Measurements from ENCODE around the gene ITPRID2. TPM values are rescaled to one million over a fixed set of nuclear protein-coding genes. Genes with fewer than 3 reads are reported as not detected.

ITPRID2 gene
- total and polyA plus RNA-seq, 2 of the 8 experiments (the other 6 are each of a cell fraction or from before 2014, with no cell fraction given), result 1.9 to 12.6 TPM

DNA sequence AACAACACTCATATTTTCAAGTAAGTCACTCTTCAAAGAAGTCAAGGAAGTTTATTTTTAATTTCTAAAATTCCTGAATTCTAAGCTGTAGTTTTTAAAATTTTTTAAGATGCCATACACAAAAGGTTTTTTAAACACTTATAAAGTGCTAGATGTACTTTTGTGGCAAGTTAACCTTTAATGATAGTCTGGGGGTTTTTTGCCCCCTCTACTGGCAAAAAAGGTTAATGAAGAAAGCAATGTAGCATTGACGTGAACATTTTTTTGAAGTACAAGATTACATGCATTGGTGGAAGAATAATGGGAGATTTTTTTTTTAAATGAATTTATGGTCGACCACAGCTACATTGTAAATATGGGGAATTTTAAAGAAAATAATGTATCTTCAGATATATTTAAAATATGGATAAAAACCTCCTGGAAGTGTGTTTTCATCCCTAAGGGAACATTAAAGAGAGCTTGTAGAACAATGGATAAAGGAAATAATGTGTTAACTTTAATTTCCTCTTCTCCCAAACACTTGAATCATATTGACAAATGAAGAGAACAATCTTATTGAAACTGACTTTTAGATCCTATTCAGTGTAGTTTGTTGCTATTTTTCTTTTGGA lies 12.6 kb downstream of the ITPRID2 start:
- DNase-seq (ENCODE audit: low read depth in 1 of 2, low spot score in 2 of 2) (no peak), FAIRE-seq (no peak)
- no peak overlapping the region for H3K18ac ChIP-seq (ENCODE audit: extremely low read depth, low read length)
- H4K5ac ChIP-seq (ENCODE audit: insufficient read length, low read depth, low read length), result no peak overlapping the region
- H3K79me1 ChIP-seq (ENCODE audit: low read depth, low read length), result no peaks in the 10 kb centered on the region
- no peak overlapping the region for H2AFZ ChIP-seq (ENCODE audit: low read length)
- H2BK20ac ChIP-seq (ENCODE audit: low read length), result no peak overlapping the region
- H4K8ac ChIP-seq (ENCODE audit: extremely low read depth, insufficient read depth, low read length), result no peak overlapping the region
- H2BK120ac ChIP-seq (replicated peaks; ENCODE audit: low read depth, low read length), result no peak overlapping the region
- H4K91ac ChIP-seq (replicated peaks; ENCODE audit: insufficient read length, low read length), result no peak overlapping the region
- H3K27me3 ChIP-seq (replicated peaks in 1 of 4; ENCODE audit: control insufficient read depth in 3 of 4, extremely low read depth in 1 of 4, insufficient read depth in 3 of 4, low read length in 3 of 4), result no peaks in the 10 kb centered on the region
- H2AK5ac ChIP-seq (ENCODE audit: low read depth, low read length), result no peak overlapping the region
- H3K56ac ChIP-seq (replicated peaks; ENCODE audit: insufficient read length, low read depth, low read length), result no peak overlapping the region
- no peak overlapping the region for H3K4me2 ChIP-seq (ENCODE audit: insufficient read depth in 1 of 2, low read depth in 2 of 2, low read length in 2 of 2)
- 29% methylated on average over 2 of the region's 2 CpGs; no CpG with 5 or more reads in 1 of the 2 experiments for WGBS, 2 experiments (ENCODE audit: extremely low coverage in 1 of 2, insufficient coverage in 1 of 2, insufficient read length in 1 of 2, insufficient replicate concordance in 2 of 2, low coverage in 1 of 2, low lambda C conversion rate in 2 of 2, missing lambda C conversion rate in 1 of 2)
- H3K36me3 ChIP-seq (ENCODE audit: control insufficient read depth in 2 of 4, insufficient read depth in 4 of 4, low read length in 3 of 4), result peaks cover 0 to 17% (median 0%) of the 10 kb centered on the region in 4 experiments; a peak in 3 of 8 replicates
- no peaks in the 10 kb centered on the region for H3K9me3 ChIP-seq (ENCODE audit: insufficient read depth in 2 of 2, low read depth in 1 of 2, low read length in 1 of 2)
- H2BK12ac ChIP-seq (ENCODE audit: low read depth, low read length), result no peak overlapping the region
- no peak overlapping the region for H3K9ac ChIP-seq (replicated peaks in 1 of 4; ENCODE audit: extremely low read depth in 1 of 4, low read depth in 3 of 4, low read length in 3 of 4)
- H3K14ac ChIP-seq (ENCODE audit: insufficient read length), result no peak overlapping the region
- H3K4me1 ChIP-seq (replicated peaks in 1 of 4; ENCODE audit: control insufficient read depth in 3 of 4, insufficient read depth in 4 of 4, low read length in 3 of 4), result no peaks in the 10 kb centered on the region
- no peak overlapping the region for H3K4me3 ChIP-seq (ENCODE audit: extremely low read depth in 1 of 4, insufficient read depth in 2 of 4, low read depth in 3 of 4, low read length in 4 of 4)
- no peak overlapping the region for H3K27ac ChIP-seq (ENCODE audit: low read depth, low read length)
- H4K20me1 ChIP-seq (replicated peaks in 1 of 2; ENCODE audit: control insufficient read depth in 1 of 2, insufficient read depth in 2 of 2, low read length in 2 of 2), result no peaks in the 10 kb centered on the region
- ChIA-PET CTCF (ENCODE audit: partially characterized antibody) (interaction anchor here (0.6 to 11.4 kb wide), 36 partner anchors 9 to 997 kb away, joined by 3 to 101 read pairs (median 3); partner anchors contain the start of gene ITPRID2), POLR2A (ENCODE audit: partially characterized antibody) (interaction anchor here (1.0 kb wide), 1 partner anchor 12 kb away, joined by 3 read pairs; the partner anchor contains the start of gene ITPRID2)
- no peak overlapping the region for H3K4ac ChIP-seq (replicated peaks; ENCODE audit: insufficient read length, low read depth, low read length)
- H3K79me2 ChIP-seq (ENCODE audit: control insufficient read depth in 1 of 2, insufficient read depth in 2 of 2, low read length in 2 of 2), result no peaks in the 10 kb centered on the region
- no peaks in the 10 kb centered on the region for H3K23me2 ChIP-seq (ENCODE audit: low read depth, low read length)
- H2BK15ac ChIP-seq (ENCODE audit: low read length), result no peak overlapping the region
- H3K23ac ChIP-seq (ENCODE audit: insufficient read length), result no peak overlapping the region
- H2BK5ac ChIP-seq (ENCODE audit: low read depth, low read length), result no peak overlapping the region
- TF ChIP-seq BACH1 (IDR thresholded peaks at IDR 0.05; ENCODE audit: low read length), result no peak
- TF ChIP-seq RAD21 (IDR thresholded peaks at IDR 0.05 in 1 of 2, conservative IDR thresholded peaks at IDR 0.05 in 1 of 2; ENCODE audit: low read depth in 2 of 2, low read length in 2 of 2), result peak; percentile 60 to 62
- no peak for TF ChIP-seq SP2 (IDR thresholded peaks at IDR 0.05; ENCODE audit: low read length)

Data from H1 (cell line).